ENCODE data around the gene VAPA. TPM values are rescaled to one million over a fixed set of nuclear protein-coding genes. Genes with fewer than 3 reads are reported as not detected.

The VAPA gene
- total and polyA plus RNA-seq, 9 of the 15 experiments (the other 6 are each of a cell fraction or from before 2014, with no cell fraction given): 219 to 902 (median 526) TPM

GRCh38 chr18:9914584-9915290 is 921 bp downstream of the VAPA start (continued):
- TF ChIP-seq ZBTB11 (CRISPR knock-in tag; IDR thresholded peaks at IDR 0.05) (no peak), TFAP4 (CRISPR knock-in tag; IDR thresholded peaks at IDR 0.05; ENCODE audit: borderline replicate concordance) (peak; percentile 60; the same call in 1 of the 2 replicates), TRIM24 (IDR thresholded peaks at IDR 0.05) (0 out of 4 replicates have a peak, but pooled peaks of 1 of the 2 experiments have one; percentile 46), KHSRP (IDR thresholded peaks at IDR 0.05) (no peak), ZNF408 (CRISPR knock-in tag; IDR thresholded peaks at IDR 0.05; ENCODE audit: low read depth) (no peak), ZNF589 (CRISPR knock-in tag; IDR thresholded peaks at IDR 0.05; ENCODE audit: low read depth) (peak; percentile 66; the same call in 1 of the 2 replicates), NELFE (IDR thresholded peaks at IDR 0.05; ENCODE audit: insufficient read depth, insufficient read length) (no peak), NFRKB (IDR thresholded peaks at IDR 0.05; ENCODE audit: low read depth) (peak; percentile 66), FOXM1 (IDR thresholded peaks at IDR 0.05; ENCODE audit: low read depth) (0 out of 2 replicates have a peak, but pooled peaks have one; percentile 7), FOXM1 (CRISPR knock-in tag; IDR thresholded peaks at IDR 0.05; ENCODE audit: low read depth) (no peak), CXXC5 (CRISPR knock-in tag; IDR thresholded peaks at IDR 0.05) (peak; percentile 79), NR3C1 (CRISPR knock-in tag; IDR thresholded peaks at IDR 0.05) (0 out of 2 replicates have a peak, but pooled peaks have one; percentile 9), CHD2 (IDR thresholded peaks at IDR 0.05; ENCODE audit: low read depth, low read length) (no peak), EP400 (IDR thresholded peaks at IDR 0.05) (no peak), LCOR (CRISPR knock-in tag; IDR thresholded peaks at IDR 0.05) (0 out of 2 replicates have a peak, but pooled peaks have one; percentile 9), SMAD3 (CRISPR knock-in tag; conservative IDR thresholded peaks at IDR 0.05) (0 out of 2 replicates have a peak, but pooled peaks have one; percentile 57), ZNF764 (CRISPR knock-in tag; IDR thresholded peaks at IDR 0.05; ENCODE audit: low read depth) (no peak), LEF1 (IDR thresholded peaks at IDR 0.05) (no peak), ZNF121 (CRISPR knock-in tag; conservative IDR thresholded peaks at IDR 0.05) (no peak), NKRF (IDR thresholded peaks at IDR 0.05; ENCODE audit: borderline replicate concordance) (peak; percentile 84), ZNF583 (CRISPR knock-in tag; IDR thresholded peaks at IDR 0.05) (peak; percentile 48; the same call in 1 of the 2 replicates), HMGN3 (IDR thresholded peaks at IDR 0.05; ENCODE audit: borderline replicate concordance, extremely low read depth, insufficient read length, low read depth, low read length) (peak; percentile 59)
